HG02970 (cell line): ENCODE results near the gene SLC46A1.
"Not testable (repeated sequence)": the region's sequence is repeated elsewhere in the genome, so short reads cannot be mapped to it uniquely, and the experiment has no call there.

Source experiments
- ATAC-seq: cut with Tn5 transposase; IDR thresholded peaks from one replicate; pipeline ENCODE4 v1.9.1; 2021; ENCODE audit warnings: mild to moderate bottlenecking, moderate library complexity, moderate number of reproducible peaks; ENCODE audit not compliant: unreplicated experiment, low FRiP score

SLC46A1 gene

GRCh38 chr17:28405632-28406472 lies at the start of gene SLC46A1:
Gene SLC46A1, minus strand, starts transcription at chr17:28406212. Its CDS starts 98 bp downstream, at chr17:28406114.
- no peak for ATAC-seq

GRCh38 chr17:28449859-28450258 lies 43.8 kb upstream of the SLC46A1 start:
- ATAC-seq = no peak

GRCh38 chr17:28447396-28447760 lies 41.4 kb upstream of the SLC46A1 start:
- ATAC-seq = no peak

- no peak for ATAC-seq
These were observed 40.8 kb upstream of the SLC46A1 start for GRCh38 chr17:28446716-28447395.

GRCh38 chr17:28443901-28444638 lies 38.1 kb upstream of the SLC46A1 start:
- ATAC-seq = no peak

DNA sequence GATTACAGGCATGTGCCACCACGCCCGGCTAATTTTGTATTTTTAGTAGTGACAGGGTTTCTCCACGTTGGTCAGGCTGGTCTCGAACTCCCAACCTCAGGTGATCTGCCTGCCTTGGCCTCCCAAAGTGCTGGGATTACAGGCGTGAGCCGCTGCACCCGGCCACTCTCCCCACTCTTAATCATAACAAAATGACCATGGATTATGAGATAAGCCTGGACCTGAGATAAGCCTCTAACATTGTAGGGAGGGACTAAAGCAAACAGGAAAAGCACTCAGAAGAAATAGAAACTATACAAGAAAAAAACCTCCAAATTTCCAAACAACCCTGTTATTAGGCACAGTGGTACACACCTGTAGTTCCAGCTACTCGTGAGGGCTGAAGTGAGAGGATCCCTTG lies 28.3 kb upstream of the SLC46A1 start:
- ATAC-seq = not testable (repeated sequence)

DNA sequence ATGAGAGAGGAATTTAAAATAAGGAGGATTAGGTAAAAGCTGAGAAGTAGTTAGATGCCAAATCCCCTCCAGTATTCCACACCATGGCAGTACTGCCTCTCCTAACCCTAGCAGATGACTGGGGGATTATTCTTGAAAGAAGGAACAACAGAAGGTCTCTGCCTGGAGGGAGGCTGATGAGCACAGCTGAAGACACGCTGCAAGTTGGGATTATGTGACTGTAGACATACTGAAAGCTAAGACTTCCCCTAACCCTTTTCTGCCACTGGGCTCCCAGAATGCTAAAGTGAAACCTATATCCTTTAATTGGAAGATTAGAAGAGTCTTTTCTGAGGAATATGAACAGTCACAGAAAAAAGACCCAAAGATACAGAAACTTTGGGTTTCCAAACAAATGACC lies 27.7 kb upstream of the SLC46A1 start:
- no peak for ATAC-seq

GRCh38 chr17:28427982-28428381 lies 22.0 kb upstream of the SLC46A1 start:
- ATAC-seq = not testable (repeated sequence)

DNA sequence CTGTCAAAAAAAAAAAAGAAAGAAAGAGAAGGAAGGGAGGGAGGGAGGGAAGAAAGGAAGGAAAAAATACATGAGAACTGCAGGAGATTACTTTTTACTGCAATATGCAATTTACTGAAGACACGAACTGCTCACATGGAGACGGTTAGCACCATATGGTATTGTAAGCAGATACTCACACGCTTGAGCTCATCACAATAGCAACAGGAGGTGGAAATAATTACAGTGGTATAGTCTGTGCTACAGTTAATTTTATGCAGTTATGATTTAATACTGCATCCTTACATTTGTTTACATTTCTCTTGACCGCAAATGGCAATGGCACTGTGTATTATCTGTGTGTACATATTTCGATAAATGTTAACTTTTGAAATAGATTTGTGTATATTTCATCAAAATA lies 21.4 kb upstream of the SLC46A1 start:
- ATAC-seq = no peak

- no peak for ATAC-seq
These were observed 20.1 kb upstream of the SLC46A1 start for GRCh38 chr17:28426081-28426519.

DNA sequence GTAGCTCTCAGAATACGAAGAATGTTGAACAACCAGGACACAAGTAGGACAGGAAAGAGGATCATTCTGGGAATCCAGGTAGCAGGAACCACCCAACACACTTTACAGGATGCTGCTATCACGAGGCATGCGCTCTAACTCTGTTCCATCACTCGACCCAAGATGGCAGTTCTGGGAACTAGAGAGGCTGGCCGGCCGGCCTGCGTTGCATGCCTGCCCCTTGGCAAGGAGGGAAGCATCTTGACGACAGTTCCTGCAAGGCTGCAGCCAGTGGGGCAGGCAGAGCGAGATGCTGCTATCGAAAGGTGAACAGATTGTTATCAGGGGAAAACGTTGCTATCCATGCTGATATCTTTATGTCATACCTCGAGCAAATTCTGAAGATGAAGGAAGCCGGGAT lies 19.2 kb upstream of the SLC46A1 start:
- ATAC-seq = no peak

GRCh38 chr17:28421787-28422305 lies 15.8 kb upstream of the SLC46A1 start:
- no peak for ATAC-seq

DNA sequence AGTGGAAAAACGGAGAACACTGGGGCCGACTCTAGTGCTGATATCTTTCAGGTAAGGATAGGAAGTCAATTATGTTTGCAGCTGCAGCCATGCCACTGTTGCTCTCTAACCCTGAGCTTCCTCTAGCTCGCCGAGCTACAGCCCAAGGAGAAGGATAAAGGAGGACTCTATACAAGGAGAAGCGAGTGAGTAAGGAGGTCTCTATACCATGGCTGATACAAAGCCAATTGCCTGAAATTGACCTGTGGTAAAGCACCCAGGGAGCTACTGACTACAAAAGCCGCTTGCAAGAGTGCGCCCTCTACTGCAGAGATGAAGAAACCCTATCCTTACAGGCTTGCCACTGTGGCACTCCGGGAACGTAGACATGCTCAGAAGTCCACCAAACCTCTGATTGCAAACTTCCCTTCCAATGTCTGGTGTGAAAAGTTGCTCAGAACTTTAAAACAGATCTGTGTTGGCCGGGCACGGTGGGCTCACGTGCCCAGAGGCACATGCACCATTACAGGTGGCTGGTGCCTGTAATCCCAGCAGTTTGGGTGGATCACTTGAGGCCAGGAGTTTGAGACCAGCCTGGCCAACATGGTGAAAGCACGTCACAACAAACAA lies 10.8 kb upstream of the SLC46A1 start:
- no peak for ATAC-seq

DNA sequence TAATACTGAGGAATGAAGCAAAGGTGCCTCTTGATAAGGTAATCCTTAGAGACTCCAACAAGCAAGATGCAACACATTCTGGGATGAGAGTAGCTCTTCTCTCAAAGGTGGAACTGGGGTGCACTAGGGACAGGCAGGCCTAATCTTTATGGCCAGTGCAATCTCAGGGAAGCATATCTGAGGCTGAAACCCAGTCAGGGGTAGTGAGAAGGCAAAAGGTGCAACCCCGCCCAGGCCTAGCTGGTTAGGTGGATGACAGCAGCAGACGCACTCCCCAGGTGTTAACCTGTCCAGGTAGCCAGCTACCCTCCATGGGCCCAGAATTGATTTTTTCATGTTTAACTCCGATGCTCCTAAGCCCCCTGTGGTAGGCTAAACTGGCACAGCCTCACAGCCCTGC lies 9.9 kb upstream of the SLC46A1 start:
- ATAC-seq = no peak

- ATAC-seq = no peak
These were observed 7.8 kb upstream of the SLC46A1 start for GRCh38 chr17:28413804-28414203.

- no peak for ATAC-seq
These were observed 6.1 kb upstream of the SLC46A1 start for GRCh38 chr17:28412099-28412498.

- ATAC-seq = no peak
These were observed 1.9 kb upstream of the SLC46A1 start for GRCh38 chr17:28407974-28408306.

DNA sequence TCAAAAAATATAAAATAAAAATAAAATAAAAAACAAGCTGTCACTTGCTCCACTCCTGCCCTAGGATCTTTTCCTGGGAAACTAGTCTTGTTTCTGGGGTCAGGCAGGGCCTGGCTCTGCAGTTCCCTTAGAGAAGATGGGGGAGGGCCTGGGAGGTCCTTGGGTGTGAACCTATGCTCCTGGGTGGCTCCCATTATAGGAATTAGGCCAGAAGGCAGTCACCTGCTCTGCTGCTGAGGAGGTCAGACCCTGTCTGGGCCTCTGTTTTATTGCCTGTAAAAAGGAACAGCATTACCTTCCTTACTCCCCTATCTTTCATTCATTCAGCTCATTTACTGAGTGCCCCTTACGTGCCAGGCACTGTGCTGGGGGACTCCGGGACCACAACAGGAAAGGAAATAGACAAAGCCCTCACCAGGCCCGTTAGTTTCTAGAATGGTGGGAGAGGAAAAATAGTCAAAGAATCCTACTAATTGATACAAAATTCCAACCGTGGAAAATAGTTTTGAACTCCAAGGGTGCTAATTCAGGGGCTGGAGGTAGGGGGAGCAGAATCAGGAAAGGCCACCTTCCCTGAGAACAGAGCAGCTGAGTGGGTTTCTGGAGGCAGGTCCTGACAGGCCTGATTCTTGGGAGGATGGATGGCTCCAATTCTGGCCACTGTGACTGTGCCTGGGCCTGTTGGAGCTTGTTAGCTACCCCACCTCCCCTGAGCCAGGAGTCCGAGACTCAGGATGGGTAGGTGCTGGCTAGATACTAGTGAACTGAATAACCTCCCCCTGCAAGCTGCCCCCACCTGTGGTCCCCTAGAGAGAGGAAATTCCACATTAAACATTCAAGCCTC lies 1.3 kb upstream of the SLC46A1 start:
- ATAC-seq = no peak

- ATAC-seq = no peak
These were observed 432 bp upstream of the SLC46A1 start for GRCh38 chr17:28406473-28406814.
